CD8-positive, alpha-beta memory T cell (primary cell): Measurements from ENCODE around the gene THSD8. TPM values are rescaled to one million over a fixed set of nuclear protein-coding genes. Genes with fewer than 3 reads are reported as not detected.

Experiments used
- CTCF ChIA-PET: fragments of 350-600 bp; sonication (Branson Sonifier 250); formaldehyde crosslinking; loops from one replicate; lab custom pipeline; 2021; ENCODE audit warnings: antibody characterized with exemption; lab: Charles Lee
- POLR2A ChIA-PET: fragments of 350-600 bp; sonication (Branson Sonifier 250); formaldehyde crosslinking; loops from one replicate; lab custom pipeline; 2021; ENCODE audit warnings: antibody characterized with exemption; lab: Charles Lee
- DNase-seq, 5 donors: peaks; one replicate each; pipeline versions ENCODE4 v3.0.0 to v3.0.0-alpha.2; 2020 to 2022; ENCODE audit warnings: mixed read lengths in 1 of 5
- H3K27ac ChIP-seq: one replicate; pipeline ENCODE4 v1.7.0; 2013; ENCODE audit warnings: low read depth, mild to moderate bottlenecking, low read length, moderate library complexity
- H3K27me3 ChIP-seq: 2 replicates; pipeline ENCODE4 v1.7.0; 2013; ENCODE audit warnings: low read length, mild to moderate bottlenecking; ENCODE audit not compliant: insufficient read depth, poor library complexity, severe bottlenecking
- H3K36me3 ChIP-seq: 2 replicates; pipeline ENCODE4 v1.7.0; 2013; ENCODE audit warnings: mild to moderate bottlenecking, low read length, moderate library complexity; ENCODE audit not compliant: insufficient read depth
- H3K4me1 ChIP-seq: 2 replicates; pipeline ENCODE4 v1.7.0; 2013; ENCODE audit warnings: mild to moderate bottlenecking, low read length, moderate library complexity; ENCODE audit not compliant: insufficient read depth
- H3K4me3 ChIP-seq: 2 replicates; pipeline ENCODE4 v1.7.0; 2013; ENCODE audit warnings: mild to moderate bottlenecking, low read length
- H3K9me3 ChIP-seq: 2 replicates; pipeline ENCODE4 v1.7.0; 2013; ENCODE audit warnings: mild to moderate bottlenecking, low read length
- H3K27ac Mint-ChIP-seq, 8 donors: one replicate each; pipeline ENCODE4 v1.8.0; 2020 to 2021; ENCODE audit warnings: mixed read lengths in 8 of 8, mild to moderate bottlenecking in 6 of 8, inconsistent platforms in 3 of 8, moderate library complexity in 3 of 8
- H3K27me3 Mint-ChIP-seq, 2 donors: one replicate each; pipeline ENCODE4 v1.8.0; 2020 to 2021; ENCODE audit warnings: mixed read lengths in 2 of 2, mild to moderate bottlenecking in 1 of 2, moderate library complexity in 1 of 2
- H3K36me3 Mint-ChIP-seq, 3 donors: one replicate each; pipeline ENCODE4 v1.8.0; 2020 to 2021; ENCODE audit warnings: mixed read lengths in 3 of 3, inconsistent platforms in 1 of 3, mild to moderate bottlenecking in 1 of 3
- H3K4me1 Mint-ChIP-seq, 3 donors: one replicate each; pipeline ENCODE4 v1.8.0; 2020 to 2021; ENCODE audit warnings: mixed read lengths in 3 of 3, inconsistent platforms in 1 of 3, mild to moderate bottlenecking in 1 of 3
- H3K4me3 Mint-ChIP-seq, 7 donors: one replicate each; pipeline ENCODE4 v1.8.0; 2020 to 2021; ENCODE audit warnings: mixed read lengths in 7 of 7, mild to moderate bottlenecking in 6 of 7, moderate library complexity in 4 of 7, inconsistent platforms in 2 of 7
- H3K9me3 Mint-ChIP-seq, 5 donors: one replicate each; pipeline ENCODE4 v1.8.0; 2020 to 2022; ENCODE audit warnings: mixed read lengths in 5 of 5, mild to moderate bottlenecking in 3 of 5, moderate library complexity in 2 of 5, inconsistent platforms in 1 of 5
- polyA plus RNA-seq: library from polyadenylated mRNA; unstranded; fragments of 300-500 nt; fragmentation: Illumina TruSeq; gene quantifications from one replicate; pipeline ENCODE4 v1.2.3, GENCODE V29; 2021
- total RNA-seq, 2 experiments: library from RNA; stranded (reverse); gene quantifications; one replicate each; pipeline ENCODE4 v1.2.3, GENCODE V29; 2021

Gene THSD8
- total and polyA plus RNA-seq, 3 experiments from 2014 or later = 24.6 to 31.0 TPM; not detected in 1

DNA sequence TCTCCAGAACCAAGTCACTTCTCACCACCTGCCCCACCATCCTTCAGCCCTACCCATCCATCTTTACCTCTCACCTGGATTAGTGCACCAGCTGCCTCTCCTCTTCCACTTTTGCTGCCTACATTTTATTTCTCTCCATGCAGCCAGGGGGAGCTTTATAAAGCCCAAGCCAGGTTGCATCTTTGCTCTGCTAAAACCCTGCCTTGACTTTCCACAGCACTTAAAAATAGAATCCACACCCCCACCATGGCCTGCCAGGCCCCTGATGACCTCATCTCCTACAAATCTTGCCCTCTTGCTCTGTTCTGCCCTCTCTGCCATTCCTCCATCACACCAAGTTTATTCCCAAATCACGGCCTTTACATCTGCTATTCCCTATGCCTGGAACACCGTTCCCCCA is 28.3 kb upstream of the THSD8 start:
- Histone ChIP-seq H3K9me3 (no peaks in the 10 kb centered on the region), H3K4me1 (peaks cover 17% of the 10 kb centered on the region), H3K4me3 (no peak overlapping the region), H3K27ac (no peak overlapping the region), H3K27me3 (no peaks in the 10 kb centered on the region), H3K36me3 (no peaks in the 10 kb centered on the region)
- ChIA-PET CTCF (interaction anchor here (0.5 to 16.3 kb wide), 6 partner anchors 9 to 253 kb away, joined by 3 to 483 read pairs (median 16); partner anchors contain the start of genes JUNB, PRDX2 and THSD8), POLR2A (interaction anchor here (0.6 kb wide), 1 partner anchor 8 kb away, joined by 3 read pairs; no protein-coding TSS in a partner anchor)
- H3K27ac Mint-ChIP-seq = peak overlapping the region in 3 of 8 donors; percentile 3 to 53 (median 42)
- H3K27me3 Mint-ChIP-seq = no peaks in the 10 kb centered on the region
- peak overlapping the region in 6 of 7 donors; percentile 7 to 67 (median 31) for H3K4me3 Mint-ChIP-seq
- H3K9me3 Mint-ChIP-seq = no peaks in the 10 kb centered on the region
- H3K4me1 Mint-ChIP-seq = peaks cover 15 to 28% (median 15%) of the 10 kb centered on the region in 3 donors
- no peak for DNase-seq
- H3K36me3 Mint-ChIP-seq = no peaks in the 10 kb centered on the region

DNA sequence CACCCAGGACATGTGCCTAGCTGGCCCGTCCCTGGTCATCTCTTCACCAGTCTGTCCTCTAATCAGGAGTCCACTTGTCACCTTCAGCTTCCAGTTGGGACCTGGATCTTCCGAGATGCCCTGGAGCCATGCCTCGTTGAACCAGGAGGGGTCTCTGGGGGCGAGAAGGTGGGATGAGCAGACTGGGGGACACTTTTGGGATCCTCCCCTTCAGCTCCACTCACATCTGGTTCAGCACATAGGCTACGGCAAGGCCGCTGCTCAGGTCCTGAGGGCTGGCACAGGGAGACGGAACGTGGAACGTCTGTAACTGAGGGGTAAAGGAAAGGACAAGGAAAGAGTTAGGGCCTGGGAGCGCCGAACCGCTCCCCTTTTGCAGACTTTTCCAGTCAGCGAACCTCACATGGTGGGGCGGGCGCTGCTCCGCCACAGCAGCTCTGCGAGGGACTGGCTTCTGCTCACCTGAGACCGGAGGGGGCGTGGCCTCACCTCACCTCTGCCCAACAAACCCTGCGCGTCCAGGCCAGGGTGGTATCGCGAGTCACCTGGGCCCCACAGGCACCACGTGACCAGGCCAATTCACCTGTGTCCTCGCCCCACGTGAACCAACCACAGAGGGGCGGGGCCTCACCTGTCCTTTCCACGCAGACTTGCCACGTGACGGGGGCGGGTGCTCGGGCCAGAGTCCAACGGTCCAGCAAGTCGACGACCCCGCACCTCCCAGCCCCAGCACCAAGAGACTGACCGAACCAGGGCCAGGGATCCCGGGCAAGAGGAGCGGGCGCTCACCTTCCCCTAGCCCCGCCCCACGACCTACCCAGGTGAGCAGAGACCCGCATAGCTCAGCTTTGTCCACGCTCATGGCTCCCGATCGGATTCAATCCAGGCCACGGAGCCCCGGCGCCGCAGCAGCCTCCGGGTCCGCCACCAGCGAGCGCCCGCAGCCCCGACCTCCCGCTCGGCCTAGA is 27.0 kb upstream of the THSD8 start, which contains the start of gene HOOK2:
Gene HOOK2, minus strand, starts transcription at position 965 of the 968 bp plus-strand sequence. Its CDS starts 103 bp downstream, at position 862.
- Histone ChIP-seq H3K9me3 (no peaks in the 10 kb centered on the region), H3K36me3 (no peaks in the 10 kb centered on the region), H3K4me1 (peaks cover 29% of the 10 kb centered on the region), H3K27me3 (no peaks in the 10 kb centered on the region), H3K27ac (peak within 1 kb of the TSS; percentile 57), H3K4me3 (peak within 1 kb of the TSS; percentile 83)
- no peaks in the 10 kb centered on the region for H3K36me3 Mint-ChIP-seq
- H3K9me3 Mint-ChIP-seq = no peaks in the 10 kb centered on the region
- CTCF ChIA-PET = interaction anchor here (1.1 to 16.3 kb wide), 7 partner anchors 8 to 72 kb away, joined by 3 to 483 read pairs (median 7); partner anchors contain the start of genes JUNB, PRDX2 and THSD8
- peak in 2 of 5 donors; percentile 41 to 72 for DNase-seq
- peak within 1 kb of the TSS; percentile 57 to 90 (median 76) for H3K27ac Mint-ChIP-seq
- H3K27me3 Mint-ChIP-seq = peaks cover 0 to 2% of the 10 kb centered on the region in 2 donors
- POLR2A ChIA-PET = interaction anchor here (0.6 to 1.8 kb wide), 3 partner anchors 17 to 1063 kb away, joined by 4 to 10 read pairs (median 6); partner anchors contain the start of gene JUNB
- H3K4me3 Mint-ChIP-seq = peak within 1 kb of the TSS; percentile 78 to 90 (median 80)
- peaks cover 22 to 37% (median 23%) of the 10 kb centered on the region in 3 donors for H3K4me1 Mint-ChIP-seq

DNA sequence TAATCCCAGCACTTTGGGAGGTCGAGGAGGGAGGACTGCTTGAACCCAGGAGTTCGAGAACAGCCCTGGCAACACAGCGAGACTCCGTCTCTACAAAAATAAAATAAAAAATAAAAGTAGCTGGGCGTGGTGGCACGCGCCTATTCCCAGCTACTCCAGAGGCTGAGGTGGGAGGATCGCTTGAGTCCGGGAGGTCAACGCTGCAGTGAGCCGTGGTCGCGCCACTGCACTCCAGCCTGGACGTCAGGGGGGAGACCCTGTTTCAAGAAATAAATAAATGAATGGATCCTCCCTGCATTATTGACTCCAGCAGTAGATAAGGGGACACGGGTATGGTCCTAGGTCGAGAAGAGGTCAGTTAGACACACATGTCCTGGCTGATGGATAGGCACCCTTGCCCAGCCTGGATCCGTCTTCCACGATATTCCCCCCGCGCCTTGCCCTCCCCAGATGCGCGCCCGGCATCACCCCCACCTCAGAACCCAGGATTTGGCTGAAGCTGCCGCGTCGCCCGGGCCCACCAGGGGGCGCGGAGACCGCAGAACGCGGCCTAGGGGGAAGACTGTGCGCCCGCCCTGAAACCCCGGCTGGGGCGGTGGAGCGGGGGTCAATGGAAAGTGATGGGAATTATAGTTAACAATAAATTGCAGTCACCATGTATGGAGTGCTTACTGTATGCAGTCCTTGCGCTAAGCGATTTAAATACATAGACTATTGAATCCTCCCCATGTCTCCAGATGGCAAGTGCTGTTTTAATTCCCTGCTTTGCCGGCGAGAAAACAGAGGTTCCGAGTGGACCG is 24.5 kb upstream of the THSD8 start:
- H3K36me3 Mint-ChIP-seq = peaks cover 0 to 1% (median 0%) of the 10 kb centered on the region in 3 donors
- POLR2A ChIA-PET = interaction anchor here (0.9 to 3.6 kb wide), 4 partner anchors 11 to 21 kb away, joined by 3 to 167 read pairs (median 8); partner anchors contain the start of gene JUNB
- H3K4me1 ChIP-seq = peaks cover 39% of the 10 kb centered on the region

DNA sequence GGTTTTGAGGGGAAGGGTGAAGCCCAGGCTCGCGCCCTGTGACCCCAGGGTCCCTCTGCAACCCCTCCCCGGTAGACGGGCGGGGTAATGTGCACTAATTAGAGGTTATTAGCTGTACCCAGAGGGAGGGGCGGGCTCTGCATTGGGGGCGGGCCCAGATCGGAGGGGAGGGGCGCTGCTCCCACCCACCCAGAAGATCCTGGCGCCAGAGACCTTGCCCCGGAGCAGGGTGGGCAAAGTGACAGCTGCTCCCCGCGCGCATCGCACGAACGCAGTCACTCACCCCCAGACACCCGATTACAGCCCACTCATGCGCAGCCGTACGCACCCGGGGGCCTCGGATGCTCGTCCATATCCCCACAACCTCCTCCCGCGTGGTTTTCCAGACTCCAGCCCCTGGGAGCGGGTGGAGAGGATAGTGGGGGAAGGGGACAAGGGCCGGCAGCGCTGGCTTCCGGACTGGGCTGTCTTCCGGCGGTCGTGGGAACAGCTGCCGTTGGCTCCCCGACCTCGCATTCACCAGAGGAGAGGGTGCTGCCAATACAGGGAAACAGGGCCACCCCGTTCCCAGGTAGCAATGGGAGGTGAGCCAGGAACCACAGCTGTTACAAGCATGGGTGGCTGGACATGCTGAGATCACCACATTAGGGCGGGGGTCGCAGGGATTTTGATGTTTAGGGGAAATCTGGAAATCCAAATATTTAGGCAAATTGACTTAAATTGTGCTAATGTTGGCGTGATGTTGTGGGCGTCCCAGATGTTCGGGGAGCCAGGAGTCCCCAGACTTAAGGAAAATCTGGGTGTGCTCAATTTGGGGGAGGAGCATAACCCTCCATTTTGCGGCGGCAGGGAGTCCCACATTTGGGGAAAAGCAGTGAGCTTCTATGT is 23.6 kb upstream of the THSD8 start:
- Mint-ChIP-seq H3K4me3 (peak overlapping the region; percentile 81 to 94 (median 85)), H3K27me3 (peaks cover 0 to 2% of the 10 kb centered on the region in 2 donors), H3K9me3 (no peaks in the 10 kb centered on the region), H3K4me1 (peaks cover 27 to 51% (median 30%) of the 10 kb centered on the region in 3 donors), H3K36me3 (peaks cover 0 to 1% (median 0%) of the 10 kb centered on the region in 3 donors), H3K27ac (peak overlapping the region; percentile 78 to 98 (median 94))
- ChIA-PET POLR2A (interaction anchor here (0.6 to 3.6 kb wide), 5 partner anchors 11 to 165 kb away, joined by 3 to 167 read pairs (median 5); partner anchors contain the start of gene JUNB), CTCF (interaction anchor here (0.9 to 16.3 kb wide), 8 partner anchors 9 to 106 kb away, joined by 3 to 483 read pairs (median 16); partner anchors contain the start of genes JUNB, PRDX2, RNASEH2A and THSD8)
- Histone ChIP-seq H3K4me3 (peak overlapping the region; percentile 92), H3K27ac (peak overlapping the region; percentile 61), H3K9me3 (no peaks in the 10 kb centered on the region), H3K27me3 (no peaks in the 10 kb centered on the region), H3K4me1 (peaks cover 46% of the 10 kb centered on the region), H3K36me3 (no peaks in the 10 kb centered on the region)
- peak in 3 of 5 donors; percentile 32 to 65 (median 56) for DNase-seq

More for the DNA sequence above, 24.5 kb upstream of the THSD8 start:
- H3K9me3 Mint-ChIP-seq = no peaks in the 10 kb centered on the region
- H3K4me3 Mint-ChIP-seq = peak overlapping the region; percentile 81 to 94 (median 85)
- DNase-seq = peak; percentile 74 to 86 (median 78)
- H3K4me3 ChIP-seq = peak overlapping the region; percentile 92
- peaks cover 27 to 51% (median 30%) of the 10 kb centered on the region in 3 donors for H3K4me1 Mint-ChIP-seq
- peaks cover 0 to 2% of the 10 kb centered on the region in 2 donors for H3K27me3 Mint-ChIP-seq
- no peaks in the 10 kb centered on the region for H3K27me3 ChIP-seq
- no peaks in the 10 kb centered on the region for H3K9me3 ChIP-seq
- no peaks in the 10 kb centered on the region for H3K36me3 ChIP-seq
- peak overlapping the region; percentile 78 to 98 (median 94) for H3K27ac Mint-ChIP-seq
- peak overlapping the region; percentile 61 for H3K27ac ChIP-seq
- CTCF ChIA-PET = interaction anchor here (1.0 to 16.3 kb wide), 11 partner anchors 9 to 108 kb away, joined by 3 to 483 read pairs (median 5); partner anchors contain the start of genes JUNB, PRDX2, RNASEH2A and THSD8

DNA sequence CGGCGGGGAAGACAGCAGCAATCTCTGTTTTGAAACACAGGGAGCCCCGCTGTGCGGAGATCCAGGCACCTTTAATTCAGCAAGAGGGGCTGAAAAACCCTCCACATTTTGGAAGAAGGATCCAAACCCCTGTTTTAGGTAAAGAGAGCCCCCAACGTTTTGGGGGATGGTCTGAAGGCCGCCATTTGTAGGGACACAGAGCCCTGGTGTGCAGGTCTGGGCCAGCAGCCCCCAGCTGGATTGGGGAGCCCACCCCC is 23.0 kb upstream of the THSD8 start:
- Mint-ChIP-seq H3K4me1 (peaks cover 32 to 46% (median 34%) of the 10 kb centered on the region in 3 donors), H3K27ac (peak overlapping the region; percentile 78 to 98 (median 94)), H3K27me3 (peaks cover 0 to 2% of the 10 kb centered on the region in 2 donors), H3K4me3 (peak overlapping the region; percentile 81 to 94 (median 85)), H3K9me3 (no peaks in the 10 kb centered on the region), H3K36me3 (peaks cover 0 to 1% (median 0%) of the 10 kb centered on the region in 3 donors)
- no peaks in the 10 kb centered on the region for H3K27me3 ChIP-seq
- ChIA-PET POLR2A (interaction anchor here (0.6 to 3.6 kb wide), 3 partner anchors 10 to 164 kb away, joined by 4 to 167 read pairs (median 10); partner anchors contain the start of gene JUNB), CTCF (interaction anchor here (0.9 to 16.3 kb wide), 5 partner anchors 9 to 107 kb away, joined by 4 to 483 read pairs (median 35); partner anchors contain the start of genes JUNB, PRDX2 and THSD8)
- H3K4me1 ChIP-seq = peaks cover 51% of the 10 kb centered on the region
- H3K27ac ChIP-seq = peak overlapping the region; percentile 61
- H3K4me3 ChIP-seq = peak overlapping the region; percentile 92
- no peak for DNase-seq
- no peaks in the 10 kb centered on the region for H3K36me3 ChIP-seq
- no peaks in the 10 kb centered on the region for H3K9me3 ChIP-seq

DNA sequence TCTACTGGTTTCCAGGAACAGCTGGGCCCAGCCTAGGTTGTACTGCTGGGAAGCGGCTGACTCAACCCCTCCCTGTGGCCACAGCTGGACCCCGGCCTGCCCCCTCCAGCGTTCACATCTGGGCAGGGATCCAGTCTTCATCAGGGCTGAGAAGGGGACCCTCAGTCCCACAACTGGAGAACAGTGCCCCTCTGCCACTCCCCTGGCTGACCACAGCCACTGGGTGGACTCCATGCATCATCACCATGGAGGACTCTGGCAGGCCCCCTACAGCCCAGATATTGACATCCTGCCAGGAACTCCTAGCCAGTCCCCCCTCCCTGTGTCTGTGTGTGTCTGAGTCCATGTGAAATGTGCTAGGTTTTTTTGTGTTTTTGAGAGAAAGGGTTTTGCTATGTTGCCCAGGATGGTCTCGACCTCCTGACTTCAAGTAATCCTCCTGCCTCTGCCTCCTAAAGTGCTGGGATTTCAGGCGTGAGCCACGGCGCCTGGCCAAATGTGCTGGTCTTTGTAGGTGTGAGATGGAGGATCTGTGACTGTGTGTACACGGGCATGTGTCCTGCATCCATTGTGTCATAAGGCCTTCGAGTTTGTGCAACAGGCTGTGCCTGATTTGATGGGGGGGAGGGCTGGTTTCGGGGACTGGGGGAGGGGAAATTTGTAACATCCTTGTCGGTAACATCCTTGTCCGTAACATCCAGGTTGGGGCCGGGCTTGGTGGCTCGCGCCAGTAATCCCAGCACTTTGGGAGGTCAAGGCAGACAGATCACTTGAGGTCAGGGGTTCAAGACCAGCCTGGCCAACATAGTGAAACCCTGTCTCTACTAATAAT is 22.5 kb upstream of the THSD8 start:
- peaks cover 0 to 2% of the 10 kb centered on the region in 2 donors for H3K27me3 Mint-ChIP-seq
- peaks cover 0 to 1% (median 0%) of the 10 kb centered on the region in 3 donors for H3K36me3 Mint-ChIP-seq
- DNase-seq = no peak
- peak overlapping the region; percentile 39 to 98 (median 83) for H3K27ac Mint-ChIP-seq
- H3K9me3 Mint-ChIP-seq = no peaks in the 10 kb centered on the region
- Histone ChIP-seq H3K27ac (peak overlapping the region; percentile 61), H3K4me3 (peak overlapping the region; percentile 92), H3K4me1 (peaks cover 57% of the 10 kb centered on the region), H3K36me3 (no peaks in the 10 kb centered on the region), H3K9me3 (no peaks in the 10 kb centered on the region), H3K27me3 (no peaks in the 10 kb centered on the region)
- peaks cover 32 to 45% (median 34%) of the 10 kb centered on the region in 3 donors for H3K4me1 Mint-ChIP-seq
- CTCF ChIA-PET = interaction anchor here (0.9 to 16.3 kb wide), 5 partner anchors 8 to 107 kb away, joined by 4 to 483 read pairs (median 35); partner anchors contain the start of genes JUNB, PRDX2 and THSD8
- POLR2A ChIA-PET = interaction anchor here (3.6 kb wide), 1 partner anchor 15 kb away, joined by 167 read pairs; the partner anchor contains the start of gene JUNB
- H3K4me3 Mint-ChIP-seq = peak overlapping the region; percentile 37 to 86 (median 59)
